ENCODE results near the gene SPIN1.
A peak's percentile ranks its signal among the peaks of the same experiment; 100 is the strongest.

The SPIN1 gene

GRCh38 chr9:88390371-88390990 lies 2.2 kb downstream of the SPIN1 start:
- DNase-seq, result no peak

- no peak for DNase-seq
Observed at GRCh38 chr9:88391236-88391635, 3.0 kb downstream of the SPIN1 start.

GRCh38 chr9:88391921-88392320 lies 3.7 kb downstream of the SPIN1 start:
- DNase-seq, result no peak

DNA sequence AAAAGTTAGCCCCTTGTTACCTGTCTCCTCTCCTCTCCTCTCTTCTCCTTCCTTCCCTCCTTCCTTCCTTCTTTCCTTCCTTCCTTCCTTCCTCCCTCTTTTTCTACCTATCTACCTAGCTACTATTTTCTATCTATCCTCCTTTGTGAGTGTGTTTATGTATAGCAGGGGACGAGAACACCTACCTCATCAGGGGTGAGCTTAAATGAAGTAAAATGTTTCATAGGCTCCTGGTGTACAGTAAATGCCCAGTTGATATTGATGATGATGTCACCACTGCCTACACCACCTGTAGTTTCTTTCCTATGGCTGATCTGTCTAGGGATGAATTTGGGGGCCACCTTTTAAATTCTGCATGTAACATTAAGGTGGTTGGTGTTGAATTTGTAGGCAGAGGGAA lies 4.3 kb downstream of the SPIN1 start:
- DNase-seq, result no peak

GRCh38 chr9:88396836-88397577 lies 8.8 kb downstream of the SPIN1 start:
- DNase-seq, result no peak

- no peak for DNase-seq
Observed at GRCh38 chr9:88398016-88398415, 9.8 kb downstream of the SPIN1 start.

DNA sequence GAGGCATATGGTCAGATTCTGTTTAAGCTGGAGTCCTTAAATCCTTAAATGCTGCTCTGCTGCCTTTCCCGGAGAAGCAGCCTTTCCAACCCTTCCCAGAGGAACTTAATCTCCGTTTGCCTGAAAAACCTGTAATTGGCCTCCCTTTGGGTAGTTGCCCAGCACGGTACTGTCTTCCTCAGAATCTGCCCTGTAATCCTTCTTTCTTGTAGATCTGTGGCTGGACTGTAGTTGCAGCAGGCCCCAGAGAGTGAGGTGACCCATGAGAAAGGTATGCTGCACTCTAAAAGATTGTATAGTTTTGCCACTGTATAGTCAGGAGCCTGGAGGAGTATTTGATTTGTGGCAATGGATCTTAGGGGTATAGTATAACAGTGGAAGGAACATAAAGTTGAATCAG lies 11.7 kb downstream of the SPIN1 start:
- peak; percentile 44 for DNase-seq

DNA sequence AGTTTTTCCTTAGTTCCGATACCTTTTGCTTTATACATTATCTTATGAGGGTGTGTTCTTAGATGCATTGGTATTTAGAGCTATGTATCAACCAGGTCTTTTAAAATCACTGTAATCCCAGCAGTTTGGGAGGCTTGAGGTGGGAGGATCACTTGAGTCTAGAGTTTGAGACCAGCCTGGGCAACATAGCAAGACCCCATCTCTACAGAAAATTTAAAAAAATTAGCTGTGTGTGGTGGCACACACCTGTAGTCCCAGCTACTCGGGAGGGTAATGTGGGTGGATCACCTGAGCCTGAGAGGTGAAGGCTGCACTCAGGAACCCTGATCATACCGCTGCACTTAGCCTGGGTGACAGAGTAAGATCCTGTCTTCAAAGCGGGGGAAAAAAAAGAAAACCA lies 15.1 kb downstream of the SPIN1 start:
- DNase-seq, result no peak

- DNase-seq, result no peak
Observed at GRCh38 chr9:88406051-88406450, 17.8 kb downstream of the SPIN1 start.

DNA sequence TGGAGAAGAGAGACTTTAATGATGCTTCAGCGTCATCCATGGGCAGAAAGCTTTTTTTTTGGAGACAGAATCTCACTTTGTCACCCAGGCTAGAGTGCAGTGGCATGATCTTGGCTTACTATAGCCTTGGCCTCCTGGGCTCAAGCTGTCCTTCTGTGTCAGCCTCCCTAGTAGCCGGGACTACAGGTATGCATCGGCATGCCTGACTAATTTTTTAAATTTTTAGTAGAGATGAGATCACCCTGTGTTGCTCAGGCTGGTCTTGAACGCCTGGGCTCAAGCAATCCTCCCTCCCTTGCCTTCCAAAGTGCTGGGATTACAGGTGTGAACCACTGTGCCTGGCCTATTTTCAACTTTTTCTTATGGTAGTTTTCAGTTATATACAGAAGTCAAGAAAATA lies 23.2 kb downstream of the SPIN1 start:
- no peak for DNase-seq

GRCh38 chr9:88414298-88414697 lies 26.1 kb downstream of the SPIN1 start:
- no peak for DNase-seq

DNA sequence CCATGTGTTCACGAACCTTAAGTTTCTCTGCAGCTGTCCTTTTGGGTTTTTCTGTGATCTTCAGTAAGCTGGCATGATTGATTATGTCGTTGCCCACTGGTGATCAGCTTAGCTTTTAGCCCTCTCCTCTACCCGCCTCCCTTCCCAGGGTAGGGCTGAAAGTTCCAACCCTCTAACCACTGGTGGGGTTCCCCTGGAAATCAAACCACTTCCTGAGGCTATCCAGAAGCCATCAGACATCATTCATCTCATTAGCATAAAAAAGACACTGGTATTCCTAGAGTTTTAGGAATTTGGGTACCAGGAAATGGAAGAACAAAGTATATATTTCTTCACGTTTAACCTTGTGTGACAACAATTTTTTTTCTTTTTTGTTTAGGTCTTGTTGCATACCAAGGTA lies 29.8 kb downstream of the SPIN1 start:
- DNase-seq, result no peak

DNA sequence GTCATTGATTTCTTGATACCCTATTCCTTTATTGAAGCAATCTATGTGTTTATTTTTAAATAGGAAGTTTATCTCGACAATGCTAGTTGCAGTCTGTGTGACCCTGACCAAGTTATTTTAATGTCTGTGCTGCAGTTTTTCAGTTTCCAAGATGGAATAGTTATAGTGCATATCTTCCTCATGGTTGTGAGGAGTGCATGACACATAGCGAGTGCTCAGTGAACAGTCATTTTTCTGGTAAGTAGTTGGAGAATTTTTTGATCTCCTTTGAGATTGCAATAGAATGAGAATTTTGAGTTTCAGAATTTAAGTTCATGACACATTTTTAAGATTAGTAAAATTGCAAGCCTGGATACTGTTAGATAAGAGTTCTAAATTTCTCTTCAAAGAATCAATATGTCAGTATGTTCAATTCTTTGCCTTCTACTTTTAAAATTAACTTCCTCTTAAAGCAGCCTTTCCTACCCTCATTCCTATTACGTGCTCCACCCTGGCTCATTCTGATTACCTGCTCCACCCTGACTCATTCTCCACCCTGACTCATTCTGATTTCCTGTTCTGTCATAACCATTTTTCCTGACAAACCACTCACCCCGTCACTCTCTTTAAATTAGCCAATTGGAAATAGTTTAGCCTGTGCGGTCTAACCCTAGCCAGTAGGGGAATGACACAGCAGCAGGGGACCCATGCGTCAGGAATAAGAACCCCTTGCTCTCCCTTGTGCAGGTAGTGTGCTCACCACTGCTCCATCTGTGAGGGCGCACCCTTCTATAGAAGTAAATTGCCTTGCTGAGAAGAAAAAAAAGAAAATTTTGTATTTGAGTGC lies 30.7 kb downstream of the SPIN1 start:
- no peak for DNase-seq

GRCh38 chr9:88420227-88420626 lies 32.0 kb downstream of the SPIN1 start:
- no peak for DNase-seq

GRCh38 chr9:88421348-88421747 lies 33.1 kb downstream of the SPIN1 start:
- DNase-seq, result no peak

GRCh38 chr9:88425538-88425950 lies 37.3 kb downstream of the SPIN1 start:
- no peak for DNase-seq

- DNase-seq, result no peak
Observed at GRCh38 chr9:88426651-88427050, 38.4 kb downstream of the SPIN1 start.

DNA sequence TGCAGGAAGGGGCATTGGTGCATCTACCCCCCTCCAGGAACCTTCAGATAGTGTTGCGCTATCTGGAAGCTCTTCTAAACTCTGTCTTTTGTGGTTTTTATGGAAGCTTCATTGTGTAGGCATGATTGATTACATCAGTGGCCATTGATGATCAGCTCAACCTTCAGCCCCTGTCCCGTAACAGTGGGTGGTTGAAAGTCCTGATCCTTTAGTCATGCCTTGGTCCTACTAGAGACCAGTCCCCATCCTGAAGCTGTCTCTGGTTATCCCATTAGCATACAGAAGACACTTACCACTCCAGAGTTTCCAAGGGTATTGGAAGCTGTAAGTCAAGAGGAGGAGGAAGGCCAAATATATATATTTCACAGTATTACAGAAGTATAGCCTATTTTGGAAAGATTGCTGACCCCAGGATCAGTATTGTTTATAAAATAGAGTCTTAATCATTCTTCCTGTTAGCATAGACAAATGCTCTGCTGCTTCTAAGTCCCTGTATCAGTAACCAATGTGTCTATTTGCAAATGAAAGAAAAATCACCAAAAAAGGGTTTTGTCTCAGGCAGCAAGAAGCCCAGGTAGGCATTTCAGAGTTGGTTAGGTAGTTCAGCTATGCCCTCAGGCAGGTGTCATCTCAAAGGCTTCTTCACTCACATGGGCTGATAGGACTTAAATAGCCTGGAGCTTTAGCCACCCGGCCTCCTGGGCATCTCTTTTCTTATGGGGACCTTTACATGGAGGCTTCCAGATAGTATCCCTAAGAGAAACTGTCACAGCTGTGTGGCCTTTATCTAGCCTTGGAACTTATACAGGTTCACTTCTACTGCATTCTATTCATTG lies 41.6 kb downstream of the SPIN1 start:
- DNase-seq, result no peak

GRCh38 chr9:88433583-88434255 lies 45.5 kb downstream of the SPIN1 start:
- no peak for DNase-seq

- DNase-seq, result no peak
Observed at GRCh38 chr9:88435336-88435735, 47.1 kb downstream of the SPIN1 start.

DNA sequence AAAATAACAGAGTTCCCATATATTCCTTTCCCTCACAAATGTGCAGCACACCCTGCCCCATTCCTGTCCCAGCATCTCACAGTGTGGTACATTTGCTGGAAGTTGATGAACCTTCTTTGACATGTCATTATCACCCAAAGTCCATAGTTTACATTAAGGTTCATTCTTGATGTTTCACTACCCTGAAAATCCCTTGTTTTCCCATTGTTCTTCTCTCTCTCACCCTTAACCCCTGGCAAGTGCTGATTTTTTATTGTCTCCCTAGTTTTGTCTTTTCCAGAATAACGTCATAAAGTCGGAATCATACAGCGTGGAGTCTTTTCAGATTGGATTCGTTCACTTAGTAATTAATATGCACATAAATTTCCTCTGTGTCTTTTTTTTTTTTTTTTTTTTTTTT lies 48.1 kb downstream of the SPIN1 start:
- no peak for DNase-seq
